GM12874 (cell line): ENCODE data around the gene DPM1.

Source experiments
- CTCF ChIP-seq: IDR thresholded peaks from 2 replicates; pipeline ENCODE4 v1.5.1; 2011; ENCODE audit warnings: low read depth, mild to moderate bottlenecking, control low read depth, low read length, moderate library complexity; ENCODE audit not compliant: insufficient read depth

DPM1 gene

GRCh38 chr20:50932691-50933280, 25.5 kb downstream of the DPM1 start:
- no peak for TF ChIP-seq CTCF

GRCh38 chr20:50932016-50932485, 26.3 kb downstream of the DPM1 start:
- no peak for TF ChIP-seq CTCF

- peak; percentile 62 for TF ChIP-seq CTCF
These were observed 26.9 kb downstream of the DPM1 start, which contains the start of gene ADNP for GRCh38 chr20:50931306-50932015. Gene ADNP (minus strand): TSS chr20:50931437. CDS start chr20:50903996, 27,441 bp downstream.

- TF ChIP-seq CTCF = no peak
These were observed 27.4 kb downstream of the DPM1 start for GRCh38 chr20:50930976-50931305.

GRCh38 chr20:50930139-50930975, 28.0 kb downstream of the DPM1 start:
- no peak for TF ChIP-seq CTCF

- peak; percentile 98 for TF ChIP-seq CTCF
These were observed 28.8 kb downstream of the DPM1 start for GRCh38 chr20:50929299-50930138.

GRCh38 chr20:50928469-50928868, 29.9 kb downstream of the DPM1 start:
- TF ChIP-seq CTCF = peak; percentile 25; the same call in 1 of the 2 replicates
